HCEC 1CT (cell line): ENCODE data around the gene MTARC1.

Source experiments
- DNase-seq: peaks from one replicate; pipeline ENCODE4 v3.0.0-alpha.2; 2017

The MTARC1 gene

GRCh38 chr1:220786337-220787068 is at the start of gene MTARC1:
MTARC1 (plus strand) TSS chr1:220786913; CDS start chr1:220786945, 32 bp downstream.
- peak; percentile 53 for DNase-seq

DNA sequence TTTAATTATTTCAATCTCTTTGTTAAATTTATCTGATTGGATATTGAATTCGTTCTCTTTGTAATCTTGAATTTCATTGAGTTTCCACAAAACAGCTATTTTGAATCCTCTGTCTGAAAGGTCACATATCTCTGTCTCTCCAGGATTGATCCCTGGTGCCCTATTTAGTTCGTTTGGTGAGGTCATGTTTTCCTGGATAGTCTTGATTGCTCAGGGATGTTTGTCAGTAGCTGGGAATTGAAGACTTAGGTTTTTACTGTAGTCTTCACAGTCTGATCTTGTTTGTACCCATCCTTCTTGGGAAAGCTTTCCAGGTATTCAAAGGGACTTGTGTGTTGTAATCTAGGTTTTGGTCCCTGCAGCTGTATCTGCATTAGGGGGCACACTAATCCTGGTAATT is 45.4 kb upstream of the MTARC1 start:
- DNase-seq = no peak

DNA sequence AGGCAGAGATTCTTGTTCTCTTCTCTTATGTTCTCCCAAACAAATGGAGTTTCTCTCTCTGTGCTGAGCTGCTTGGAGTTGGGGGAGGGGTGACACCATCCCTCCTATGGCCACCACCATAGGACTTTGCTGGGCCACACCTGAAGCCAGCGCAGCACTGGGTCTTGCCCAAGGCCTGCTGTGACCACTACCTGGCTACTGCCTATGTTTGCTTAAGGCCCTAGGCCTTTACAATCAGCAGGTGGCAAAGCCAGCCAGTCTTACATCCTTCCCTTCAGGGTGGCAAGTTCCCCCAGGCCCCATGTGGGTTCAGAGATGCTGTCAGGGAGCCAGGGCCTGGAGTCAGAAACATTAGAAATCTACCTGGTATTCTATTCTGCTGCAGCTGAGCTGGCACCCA is 44.9 kb upstream of the MTARC1 start:
- no peak for DNase-seq

GRCh38 chr1:220742520-220742919 is 44.2 kb upstream of the MTARC1 start:
- DNase-seq = no peak

- DNase-seq = no peak
Observed at GRCh38 chr1:220746851-220747250, 39.9 kb upstream of the MTARC1 start.

DNA sequence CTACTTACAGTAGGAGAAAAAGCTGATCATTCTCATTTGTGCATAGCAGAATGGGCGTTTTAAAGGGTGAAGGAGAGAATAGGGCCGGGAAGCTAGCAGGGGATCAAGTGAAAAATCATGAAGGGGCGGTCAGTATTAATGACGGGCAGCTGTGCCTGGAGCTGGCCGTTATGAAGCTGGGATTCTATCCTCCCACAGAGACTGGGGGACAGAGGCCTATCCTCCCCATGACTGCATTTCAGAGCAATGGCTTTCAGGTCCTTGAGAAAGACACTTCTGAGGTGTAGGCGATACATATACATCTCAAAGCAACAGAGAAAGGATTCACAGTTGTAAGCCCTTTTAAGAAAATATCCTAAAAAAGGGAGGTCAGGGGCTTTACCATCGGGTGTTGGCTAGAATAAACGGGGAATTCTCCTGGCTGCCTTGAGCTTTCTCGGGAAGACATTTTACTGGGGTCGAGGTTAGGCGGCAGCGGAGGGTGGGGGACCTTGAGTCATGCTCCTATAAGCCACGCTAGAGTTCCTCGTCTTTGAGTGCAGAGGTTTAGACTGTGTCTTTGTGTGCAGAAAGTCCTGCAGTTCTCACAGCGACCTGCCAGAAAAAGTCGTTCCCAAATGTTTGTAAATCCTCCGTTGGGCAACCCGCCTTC is 39.1 kb upstream of the MTARC1 start:
- DNase-seq = no peak

DNA sequence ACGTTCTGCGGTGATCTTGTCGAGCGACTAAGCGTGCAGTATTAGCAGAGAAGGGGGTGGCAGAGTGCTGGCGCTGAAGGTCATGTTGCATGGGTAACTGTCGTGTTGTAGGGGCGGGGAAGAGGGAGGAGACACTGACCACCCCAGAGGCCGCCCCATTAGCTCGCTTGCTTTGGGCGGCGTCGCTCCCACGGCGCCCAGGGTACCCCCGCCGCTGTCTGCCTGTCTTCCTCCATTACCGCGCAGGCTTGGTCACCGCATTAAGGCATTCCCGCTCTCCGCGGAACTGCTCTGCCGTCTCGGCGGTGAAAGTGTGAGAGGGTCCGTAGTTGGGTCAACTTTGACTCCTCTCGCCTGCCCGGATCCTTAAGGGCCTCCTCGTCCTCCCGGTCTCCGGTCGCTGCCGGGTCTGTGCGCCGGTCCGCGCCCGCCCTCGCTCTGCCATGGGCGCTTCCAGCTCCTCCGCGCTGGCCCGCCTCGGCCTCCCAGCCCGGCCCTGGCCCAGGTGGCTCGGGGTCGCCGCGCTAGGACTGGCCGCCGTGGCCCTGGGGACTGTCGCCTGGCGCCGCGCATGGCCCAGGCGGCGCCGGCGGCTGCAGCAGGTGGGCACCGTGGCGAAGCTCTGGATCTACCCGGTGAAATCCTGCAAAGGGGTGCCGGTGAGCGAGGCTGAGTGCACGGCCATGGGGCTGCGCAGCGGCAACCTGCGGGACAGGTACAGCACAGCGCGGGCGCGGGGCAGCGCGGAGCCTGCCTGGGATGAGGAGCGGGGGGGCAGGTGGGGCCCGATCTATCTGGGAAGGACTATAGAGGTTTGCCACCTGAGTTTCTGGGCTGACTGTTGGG is 38.4 kb upstream of the MTARC1 start, which contains the start of gene MTARC2:
Gene MTARC2 (plus strand): TSS at position 234 of the 846 bp plus-strand sequence. CDS start 210 bp downstream, at position 444.
- peak; percentile 65 for DNase-seq

GRCh38 chr1:220748936-220749335 is 37.8 kb upstream of the MTARC1 start:
- DNase-seq = no peak

- DNase-seq = no peak
Observed at GRCh38 chr1:220750131-220750515, 36.6 kb upstream of the MTARC1 start.

DNA sequence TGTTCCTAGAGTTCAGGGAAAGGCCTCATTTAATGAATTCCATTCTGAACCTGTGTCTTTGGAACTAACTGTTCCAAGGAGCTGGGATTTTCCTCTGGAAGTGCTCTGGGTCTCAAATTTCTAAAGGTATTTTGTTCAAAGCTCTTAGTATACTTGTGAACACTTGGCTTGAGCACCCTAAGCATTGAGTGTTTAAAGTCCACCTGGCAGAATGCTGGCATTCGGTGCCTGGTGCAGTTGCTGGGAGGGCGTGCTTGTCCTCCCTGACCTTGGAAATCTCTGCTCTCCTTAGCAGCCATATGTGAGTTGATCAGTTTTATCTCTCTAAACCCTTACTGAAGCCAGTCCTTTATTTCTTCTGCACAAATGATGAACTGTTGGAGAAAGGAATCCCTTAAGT is 35.6 kb upstream of the MTARC1 start:
- no peak for DNase-seq

- no peak for DNase-seq
Observed at GRCh38 chr1:220754212-220754917, 32.3 kb upstream of the MTARC1 start.

DNA sequence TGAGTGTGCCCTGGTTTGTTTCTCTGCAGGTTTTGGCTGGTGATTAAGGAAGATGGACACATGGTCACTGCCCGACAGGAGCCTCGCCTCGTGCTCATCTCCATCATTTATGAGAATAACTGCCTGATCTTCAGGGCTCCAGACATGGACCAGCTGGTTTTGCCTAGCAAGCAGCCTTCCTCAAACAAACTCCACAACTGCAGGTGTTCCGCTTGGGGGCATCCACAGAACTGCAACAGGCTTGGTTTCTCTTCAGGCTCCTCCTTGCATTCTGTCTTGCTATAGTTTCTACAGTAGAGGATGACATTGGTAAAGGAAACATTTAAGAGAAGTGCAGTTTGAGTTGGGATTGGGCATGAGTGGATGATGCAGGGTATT is 31.8 kb upstream of the MTARC1 start:
- no peak for DNase-seq

DNA sequence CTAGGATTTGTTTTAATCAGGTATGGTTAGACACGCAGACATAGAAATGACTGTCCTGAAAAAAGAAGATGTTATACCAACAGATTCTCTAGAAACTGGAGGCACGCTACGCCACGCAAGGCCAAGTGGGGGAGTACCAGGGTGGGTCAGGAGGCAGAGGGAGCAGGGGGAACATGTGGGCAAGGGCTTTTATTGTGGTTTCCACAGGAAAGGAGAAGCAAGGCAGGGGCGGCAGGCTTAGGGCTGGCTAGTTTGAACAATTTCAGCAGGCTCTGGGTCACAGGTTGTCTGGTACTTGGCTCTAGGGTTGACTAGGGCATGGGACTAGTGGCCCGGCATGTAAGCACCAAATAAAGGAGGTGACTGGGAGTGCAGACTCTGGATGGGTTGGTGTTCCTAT is 31.4 kb upstream of the MTARC1 start:
- no peak for DNase-seq

DNA sequence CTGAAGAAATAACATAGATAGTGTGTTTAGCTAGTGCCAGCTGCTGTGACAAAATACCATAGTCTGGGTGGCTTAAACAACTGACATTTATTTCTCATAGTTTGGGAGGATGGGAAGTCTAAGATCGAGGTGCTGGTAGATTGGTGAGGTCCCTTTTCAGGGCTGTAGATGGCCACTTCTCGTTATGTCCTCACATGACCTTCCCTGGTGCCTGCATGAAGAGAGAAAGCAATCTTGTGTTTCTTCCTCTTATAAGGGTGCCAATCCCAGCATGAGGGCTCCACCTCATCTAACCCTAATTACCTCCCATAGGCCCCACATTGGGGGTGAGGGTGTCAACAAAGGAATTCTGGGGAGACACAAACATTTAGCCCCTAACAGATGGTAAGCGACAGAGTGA is 29.3 kb upstream of the MTARC1 start:
- no peak for DNase-seq

DNA sequence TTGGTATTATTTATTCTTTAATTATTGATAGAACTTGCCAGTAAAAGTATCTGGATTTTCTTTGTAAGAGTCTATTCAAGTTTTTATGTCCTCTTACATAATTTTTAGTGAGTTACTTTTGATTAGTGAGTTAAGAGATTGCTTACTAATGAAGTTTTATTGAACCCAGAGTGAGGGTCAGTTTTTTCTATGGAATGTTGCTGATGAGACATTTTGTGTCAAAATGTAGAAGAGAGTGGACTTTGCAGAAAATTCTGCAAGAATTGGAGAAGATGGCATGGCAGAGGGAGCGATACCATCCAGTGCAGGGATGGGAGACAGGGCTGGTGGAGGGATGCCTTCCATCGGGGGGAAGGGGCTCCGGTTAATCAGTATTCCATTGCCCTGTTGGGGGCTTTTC is 27.6 kb upstream of the MTARC1 start:
- DNase-seq = no peak

- DNase-seq = no peak
Observed at GRCh38 chr1:220761688-220762427, 24.9 kb upstream of the MTARC1 start.

DNA sequence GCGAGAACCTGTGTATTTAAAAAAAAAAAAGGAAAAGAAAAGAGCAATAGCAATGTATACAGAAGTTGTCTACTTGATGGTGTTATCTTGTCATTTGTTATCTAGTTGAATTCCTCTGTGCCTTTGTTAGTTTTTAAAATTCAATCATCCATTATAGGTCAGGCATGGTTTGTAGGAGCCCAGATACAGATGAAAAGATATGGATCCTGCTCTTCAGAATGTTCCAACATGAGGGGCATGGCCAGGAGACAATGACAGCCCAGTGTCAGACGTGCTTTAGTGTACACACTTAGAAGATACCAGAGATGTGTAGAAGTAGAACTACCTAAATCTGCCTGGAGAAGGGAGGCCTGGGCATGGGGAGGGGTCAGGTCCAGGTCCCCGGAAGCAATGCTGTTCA is 22.0 kb upstream of the MTARC1 start:
- DNase-seq = no peak

- no peak for DNase-seq
Observed at GRCh38 chr1:220767312-220768125, 19.2 kb upstream of the MTARC1 start.

GRCh38 chr1:220768126-220768601 is 18.5 kb upstream of the MTARC1 start:
- DNase-seq = no peak

GRCh38 chr1:220769205-220769604 is 17.5 kb upstream of the MTARC1 start:
- no peak for DNase-seq

- no peak for DNase-seq
Observed at GRCh38 chr1:220770245-220770913, 16.3 kb upstream of the MTARC1 start.
